GM06990 (cell line): Measurements from ENCODE around the gene LEFTY1.

Experiments used
- DNase-seq: peaks from one replicate; pipeline ENCODE4 v3.0.0-alpha.2; 2011; ENCODE audit not compliant: insufficient read length; ENCODE audit errors: extremely low read depth
- H3K27me3 ChIP-seq: replicated peaks from 2 replicates; pipeline ENCODE4 v1.6.0; 2011; ENCODE audit warnings: low read length; ENCODE audit not compliant: control insufficient read depth, insufficient read depth
- H3K36me3 ChIP-seq: 2 replicates; pipeline ENCODE4 v1.5.1; 2011; ENCODE audit warnings: low read length; ENCODE audit not compliant: control insufficient read depth, insufficient read depth
- H3K4me3 ChIP-seq: replicated peaks from 2 replicates; pipeline ENCODE4 v1.5.1; 2011; ENCODE audit warnings: low read depth, mild to moderate bottlenecking, control low read depth, low read length
- CTCF ChIP-seq: IDR thresholded peaks from 2 replicates; pipeline ENCODE4 v1.5.1; 2011; ENCODE audit warnings: low read length, control low read depth, mild to moderate bottlenecking, inconsistent platforms; ENCODE audit not compliant: insufficient read depth, poor library complexity, severe bottlenecking

LEFTY1 gene

GRCh38 chr1:225850370-225850769 is 38.6 kb downstream of the LEFTY1 start:
- Histone ChIP-seq H3K27me3 (no peaks in the 10 kb centered on the region), H3K4me3 (no peak overlapping the region), H3K36me3 (peaks cover 12% of the 10 kb centered on the region)
- TF ChIP-seq CTCF = no peak
- no peak for DNase-seq

- H3K27me3 ChIP-seq = no peaks in the 10 kb centered on the region
- peaks cover 12% of the 10 kb centered on the region for H3K36me3 ChIP-seq
- TF ChIP-seq CTCF = no peak
- no peak overlapping the region for H3K4me3 ChIP-seq
- no peak for DNase-seq
Measured at GRCh38 chr1:225849925-225850324, 39.0 kb downstream of the LEFTY1 start.

GRCh38 chr1:225848030-225848955 is 40.7 kb downstream of the LEFTY1 start:
- no peaks in the 10 kb centered on the region for H3K27me3 ChIP-seq
- TF ChIP-seq CTCF = no peak
- DNase-seq = peak; percentile 67
- no peak overlapping the region for H3K4me3 ChIP-seq
- peaks cover 6% of the 10 kb centered on the region for H3K36me3 ChIP-seq

GRCh38 chr1:225847610-225848009 is 41.3 kb downstream of the LEFTY1 start:
- H3K36me3 ChIP-seq = peaks cover 6% of the 10 kb centered on the region
- no peak for DNase-seq
- H3K4me3 ChIP-seq = no peak overlapping the region
- no peaks in the 10 kb centered on the region for H3K27me3 ChIP-seq
- TF ChIP-seq CTCF = no peak

- Histone ChIP-seq H3K36me3 (peaks cover 6% of the 10 kb centered on the region), H3K27me3 (no peaks in the 10 kb centered on the region), H3K4me3 (no peak overlapping the region)
- DNase-seq = no peak
- no peak for TF ChIP-seq CTCF
Measured at GRCh38 chr1:225846331-225847310, 42.3 kb downstream of the LEFTY1 start.
